GM18870 (cell line): ENCODE data around the gene MRPL17.

Experiments
- ATAC-seq: cut with Tn5 transposase; IDR thresholded peaks from one replicate; pipeline ENCODE4 v1.9.1; 2021; ENCODE audit warnings: moderate library complexity; ENCODE audit not compliant: unreplicated experiment

MRPL17 gene

GRCh38 chr11:6634534-6634933, 48.6 kb downstream of the MRPL17 start:
- ATAC-seq, result no peak

- ATAC-seq, result no peak
These were observed 49.4 kb downstream of the MRPL17 start for GRCh38 chr11:6633422-6634408.

- ATAC-seq, result no peak
These were observed 50.7 kb downstream of the MRPL17 start for GRCh38 chr11:6632116-6633073.

- no peak for ATAC-seq
These were observed 51.7 kb downstream of the MRPL17 start for GRCh38 chr11:6631361-6631890.

- ATAC-seq, result no peak
These were observed 52.4 kb downstream of the MRPL17 start for GRCh38 chr11:6630632-6631291.
